ENCODE data around the gene KCNK5. TPM values are rescaled to one million over a fixed set of nuclear protein-coding genes. Genes with fewer than 3 reads are reported as not detected.

KCNK5 gene
- total RNA-seq, 2 experiments from 2014 or later, result 7.8 to 8.5 TPM

Other genes starting within 250 kb of the KCNK5 start
- not detected for gene GLP1R, start 180.7 kb downstream of the KCNK5 start, total RNA-seq
- 10 to 100 TPM; 13.4 to 14.2 TPM for gene SAYSD1, start 114.3 kb downstream of the KCNK5 start, total RNA-seq
- gene KCNK17, start 84.9 kb upstream of the KCNK5 start, total RNA-seq, result not detected
- gene KCNK16, start 93.2 kb upstream of the KCNK5 start, total RNA-seq, result not detected

Measured in activated naive CD8-positive, alpha-beta T cell treated with anti-CD3 and anti-CD28 coated beads, Interleukin-2, amount 10 ng/mL, durations not matched to agents 7 days and 5 days (primary cell).